Measurements from ENCODE around the gene ZBTB5.

Gene ZBTB5

DNA sequence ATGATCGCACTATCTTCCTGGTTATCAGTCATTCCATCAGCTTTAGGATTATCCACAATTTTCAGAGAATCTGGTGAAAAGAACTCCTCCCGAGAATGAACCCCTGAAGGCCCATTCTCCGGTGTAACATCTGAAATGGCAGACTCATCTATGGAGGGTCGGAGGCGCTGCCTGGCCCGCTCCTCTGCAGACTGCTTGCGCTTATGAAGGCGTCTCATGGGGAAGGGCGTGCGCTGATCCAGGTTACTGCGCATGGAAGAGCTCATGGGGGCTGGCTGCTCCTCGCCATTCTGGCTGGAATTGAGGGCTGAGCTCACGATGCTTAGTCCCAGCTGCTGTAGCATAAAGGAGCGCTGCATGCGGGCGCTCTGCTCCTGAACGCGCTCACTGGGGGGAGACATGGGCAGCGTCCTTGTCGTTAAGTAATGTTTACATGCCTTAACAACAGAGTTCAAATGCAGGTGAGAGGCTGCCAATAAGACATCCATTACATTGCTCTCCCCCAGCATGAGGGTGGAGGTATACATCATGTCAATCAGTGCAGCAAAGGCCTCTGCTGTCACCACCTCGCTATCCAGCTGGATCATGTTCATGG lies 23.4 kb downstream of the ZBTB5 start:
- Mint-ChIP-seq H3K4me1 (no peaks in the 10 kb centered on the region), H3K27ac (peak overlapping the region in 1 of 3 experiments; percentile 40), H3K27me3 (ENCODE audit: low read depth) (no peaks in the 10 kb centered on the region), H3K4me3 (no peak overlapping the region), H3K9me3 (no peaks in the 10 kb centered on the region), H3K36me3 (ENCODE audit: low read depth) (peaks cover 64% of the 10 kb centered on the region)
- TF ChIP-seq CTCF (IDR thresholded peaks at IDR 0.05; ENCODE audit: unreplicated experiment in 3 of 3), result no peak

DNA sequence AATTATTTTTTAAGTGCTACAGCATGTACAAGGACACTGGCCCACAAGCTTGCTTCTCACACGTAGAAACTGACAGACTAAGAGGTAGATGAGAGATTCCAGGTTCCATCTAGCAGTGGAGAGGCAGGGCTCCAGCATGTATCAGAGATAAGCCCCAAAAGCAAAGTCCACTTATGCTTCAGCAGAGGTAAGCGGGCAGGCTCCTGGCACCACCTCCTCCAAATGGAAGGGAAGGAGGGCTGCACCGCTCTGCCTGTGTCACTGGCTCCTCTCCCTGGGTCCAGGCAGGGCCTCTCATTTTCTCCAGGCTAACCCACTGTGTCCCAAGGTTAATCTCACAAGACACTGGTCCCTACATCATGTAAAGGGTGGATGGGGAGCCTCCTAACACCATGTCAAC lies 26.9 kb downstream of the ZBTB5 start:
- H3K27me3 Mint-ChIP-seq (ENCODE audit: low read depth), result no peaks in the 10 kb centered on the region
- H3K27ac Mint-ChIP-seq, result no peak overlapping the region
- no peak for TF ChIP-seq CTCF (IDR thresholded peaks at IDR 0.05; ENCODE audit: unreplicated experiment in 3 of 3)
- H3K9me3 Mint-ChIP-seq, result no peaks in the 10 kb centered on the region
- peaks cover 14% of the 10 kb centered on the region for H3K4me1 Mint-ChIP-seq
- peaks cover 66% of the 10 kb centered on the region for H3K36me3 Mint-ChIP-seq (ENCODE audit: low read depth)
- H3K4me3 Mint-ChIP-seq, result no peak overlapping the region

- no peaks in the 10 kb centered on the region for H3K27me3 Mint-ChIP-seq (ENCODE audit: low read depth)
- TF ChIP-seq CTCF (IDR thresholded peaks at IDR 0.05; ENCODE audit: unreplicated experiment in 3 of 3), result no peak
- no peaks in the 10 kb centered on the region for H3K9me3 Mint-ChIP-seq
- H3K4me1 Mint-ChIP-seq, result peaks cover 18% of the 10 kb centered on the region
- no peak overlapping the region for H3K4me3 Mint-ChIP-seq
- no peak overlapping the region for H3K27ac Mint-ChIP-seq
- H3K36me3 Mint-ChIP-seq (ENCODE audit: low read depth), result peaks cover 68% of the 10 kb centered on the region
Measured at GRCh38 chr9:37437621-37438020, 27.6 kb downstream of the ZBTB5 start.

DNA sequence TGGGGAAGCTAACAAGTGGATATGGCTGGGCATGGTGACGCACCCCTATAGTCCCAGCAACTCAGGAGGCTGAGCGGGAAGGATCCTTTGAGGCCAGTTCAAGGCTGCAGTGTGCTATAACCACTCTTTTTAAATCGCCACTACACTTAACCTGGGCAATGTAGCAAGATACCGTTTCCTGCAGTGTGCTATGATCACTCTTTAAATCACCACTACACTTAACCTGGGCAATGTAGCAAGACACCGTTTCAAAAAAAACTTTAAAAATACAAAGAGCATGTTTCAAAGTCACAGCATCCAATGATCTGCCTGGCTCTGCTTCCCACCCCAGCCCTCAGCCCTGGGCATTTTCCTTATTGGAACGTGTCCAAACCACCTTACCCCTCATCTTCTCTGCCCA lies 28.2 kb downstream of the ZBTB5 start:
- TF ChIP-seq CTCF (IDR thresholded peaks at IDR 0.05; ENCODE audit: unreplicated experiment in 3 of 3), result no peak
- Mint-ChIP-seq H3K36me3 (ENCODE audit: low read depth) (peaks cover 65% of the 10 kb centered on the region), H3K4me1 (peaks cover 19% of the 10 kb centered on the region), H3K27me3 (ENCODE audit: low read depth) (no peaks in the 10 kb centered on the region), H3K9me3 (no peaks in the 10 kb centered on the region), H3K4me3 (no peak overlapping the region), H3K27ac (no peak overlapping the region)

GRCh38 chr9:37436540-37436939 lies 28.7 kb downstream of the ZBTB5 start:
- Mint-ChIP-seq H3K4me1 (peaks cover 19% of the 10 kb centered on the region), H3K27ac (no peak overlapping the region), H3K4me3 (no peak overlapping the region), H3K27me3 (ENCODE audit: low read depth) (no peaks in the 10 kb centered on the region), H3K36me3 (ENCODE audit: low read depth) (peaks cover 65% of the 10 kb centered on the region), H3K9me3 (no peaks in the 10 kb centered on the region)
- TF ChIP-seq CTCF (IDR thresholded peaks at IDR 0.05; ENCODE audit: unreplicated experiment in 3 of 3), result no peak

DNA sequence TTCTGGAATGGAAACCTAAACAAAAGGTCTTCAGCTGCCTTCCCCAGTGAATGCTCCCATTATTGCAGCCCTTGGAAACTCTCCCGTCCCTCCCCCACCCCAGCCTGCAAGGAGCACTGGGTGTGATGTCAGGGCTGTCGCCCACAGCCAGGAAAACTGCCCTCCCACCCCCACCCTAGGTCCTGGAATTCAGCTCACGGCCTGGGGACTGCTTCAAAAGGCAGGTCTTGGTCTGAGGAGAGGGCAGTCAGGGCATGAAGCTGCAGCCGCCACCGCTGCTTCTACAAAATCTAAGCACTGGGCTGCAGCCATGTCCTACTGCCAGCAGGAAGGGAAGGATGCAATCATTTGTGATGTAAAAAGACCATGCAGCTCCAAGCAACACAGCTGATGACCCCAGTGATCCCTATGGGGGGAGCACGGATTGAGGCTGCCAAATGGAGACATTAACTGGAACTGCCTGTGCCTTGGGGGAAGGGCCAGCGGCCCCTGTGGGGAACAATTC lies 31.3 kb downstream of the ZBTB5 start:
- H3K36me3 Mint-ChIP-seq (ENCODE audit: low read depth), result peaks cover 53% of the 10 kb centered on the region
- no peak overlapping the region for H3K4me3 Mint-ChIP-seq
- peaks cover 19% of the 10 kb centered on the region for H3K4me1 Mint-ChIP-seq
- no peaks in the 10 kb centered on the region for H3K27me3 Mint-ChIP-seq (ENCODE audit: low read depth)
- H3K9me3 Mint-ChIP-seq, result no peaks in the 10 kb centered on the region
- peak overlapping the region; percentile 13 to 79 (median 48) for H3K27ac Mint-ChIP-seq
- TF ChIP-seq CTCF (IDR thresholded peaks at IDR 0.05; ENCODE audit: unreplicated experiment in 3 of 3), result no peak
